Endothelial cell of umbilical vein (primary cell): Measurements from ENCODE around the gene SMIM38. TPM values are rescaled to one million over a fixed set of nuclear protein-coding genes. Genes with fewer than 3 reads are reported as not detected.

Source experiments
- BruUV-seq: library from RNA; stranded (reverse); fragments of 400-500 nt; replicated peaks from 2 replicates; lab custom pipeline; 2021; lab: Mats Ljungman, UMichigan
- CTCF ChIA-PET: fragments of 300-600, 350-600 bp; sonication (Branson Sonifier 250); formaldehyde crosslinking; loops from one replicate; lab custom pipeline; 2021; ENCODE audit warnings: antibody characterized with exemption, inconsistent platforms; lab: Charles Lee
- POLR2A ChIA-PET: fragments of 300-600, 350-600 bp; sonication (Branson Sonifier 250); formaldehyde crosslinking; loops from one replicate; lab custom pipeline; 2021; ENCODE audit warnings: antibody characterized with exemption, inconsistent platforms; lab: Charles Lee
- DNase-seq: peaks from one replicate; pipeline ENCODE4 v3.0.0-alpha.2; 2011; ENCODE audit warnings: low read depth, low spot score
- FAIRE-seq: peaks from 2 replicates; lab custom pipeline; 2011; peaks lifted over from hg19 to GRCh38; lab: Jason Lieb, UNC
- H2AFZ ChIP-seq: 2 replicates; pipeline ENCODE4 v1.6.0; 2012; ENCODE audit warnings: low read depth, low read length, control low read depth, inconsistent platforms
- H3K27ac ChIP-seq: 2 replicates; pipeline ENCODE4 v1.5.1; 2011; ENCODE audit warnings: low read depth, mild to moderate bottlenecking, control low read depth, low read length, moderate library complexity; ENCODE audit not compliant: insufficient read depth
- H3K27me3 ChIP-seq, 2 experiments: 2 replicates each; pipeline versions ENCODE4 v1.6.0 to v1.6.1; 2011; ENCODE audit warnings: low read length in 2 of 2, mixed read lengths in 1 of 2; ENCODE audit not compliant: control insufficient read depth in 2 of 2, insufficient read depth in 2 of 2
- H3K36me3 ChIP-seq, 2 experiments: 2 replicates in 1 of 2; 3 replicates in 1 of 2; pipeline ENCODE4 v1.5.1; 2011; ENCODE audit warnings: low read length in 2 of 2, mild to moderate bottlenecking in 1 of 2, moderate library complexity in 1 of 2; ENCODE audit not compliant: control insufficient read depth in 2 of 2, insufficient read depth in 2 of 2; ENCODE audit errors: extremely low read depth in 1 of 2
- H3K4me1 ChIP-seq: 3 replicates; pipeline ENCODE4 v1.5.1; 2011; ENCODE audit warnings: mild to moderate bottlenecking, low read length; ENCODE audit not compliant: control insufficient read depth, insufficient read depth; ENCODE audit errors: extremely low read depth
- H3K4me2 ChIP-seq: 2 replicates; pipeline ENCODE4 v1.6.1; 2011; ENCODE audit warnings: low read length, control low read depth, mixed read lengths; ENCODE audit not compliant: insufficient read depth
- H3K4me3 ChIP-seq, 3 experiments: fragments of 200-600 bp in 1 of 3; sonication (generic), shearing (Covaris generic) in 1 of 3; replicated peaks in 1 of 3; 2 replicates each; pipeline ENCODE4 v1.5.1; 2011 to 2016; ENCODE audit warnings: control low read depth in 3 of 3, low read length in 3 of 3, mild to moderate bottlenecking in 2 of 3, inconsistent platforms in 1 of 3, low read depth in 1 of 3, moderate library complexity in 1 of 3; ENCODE audit not compliant: insufficient read depth in 1 of 3
- H3K79me2 ChIP-seq: 2 replicates; pipeline ENCODE4 v1.6.0; 2012; ENCODE audit warnings: low read length, inconsistent platforms; ENCODE audit not compliant: control insufficient read depth, insufficient read depth
- H3K9ac ChIP-seq: replicated peaks from 2 replicates; pipeline ENCODE3; 2011; ENCODE audit warnings: low read length, control low read depth; ENCODE audit not compliant: insufficient read depth; ENCODE audit errors: extremely low read depth
- H3K9me1 ChIP-seq: replicated peaks from 3 replicates; pipeline ENCODE4 v1.6.0; 2011; ENCODE audit warnings: mild to moderate bottlenecking, low read length; ENCODE audit not compliant: control insufficient read depth, insufficient read depth; ENCODE audit errors: extremely low read depth
- H3K9me3 ChIP-seq: replicated peaks from 2 replicates; pipeline ENCODE4 v1.5.1; 2012; ENCODE audit warnings: low read length, inconsistent platforms; ENCODE audit not compliant: control insufficient read depth, insufficient read depth
- H4K20me1 ChIP-seq: replicated peaks from 2 replicates; pipeline ENCODE3; 2011; ENCODE audit warnings: mild to moderate bottlenecking, low read length; ENCODE audit not compliant: control insufficient read depth, insufficient read depth; ENCODE audit errors: extremely low read depth
- CTCF ChIP-seq, 2 donors: IDR thresholded peaks; 1 replicate in 1 of 2; 2 replicates in 1 of 2; pipeline ENCODE4 v1.5.1; 2011; ENCODE audit warnings: low read length in 2 of 2, mild to moderate bottlenecking in 2 of 2, moderate library complexity in 2 of 2, control low read depth in 1 of 2, inconsistent platforms in 1 of 2, low read depth in 1 of 2; ENCODE audit not compliant: insufficient read depth in 1 of 2; ENCODE audit errors: extremely low read depth in 1 of 2
- EZH2 ChIP-seq: IDR thresholded peaks from 2 replicates; pipeline ENCODE4 v1.6.1; 2012; ENCODE audit warnings: borderline replicate concordance, low read depth, mild to moderate bottlenecking, moderate library complexity, low read length, inconsistent platforms; ENCODE audit not compliant: severe bottlenecking
- FOS ChIP-seq: IDR thresholded peaks from 2 replicates; pipeline ENCODE4 v1.6.1; 2011; ENCODE audit warnings: mild to moderate bottlenecking, low read length, moderate library complexity, borderline replicate concordance; ENCODE audit not compliant: insufficient read depth
- GATA2 ChIP-seq: IDR thresholded peaks from 2 replicates; pipeline ENCODE4 v1.7.0; 2011; ENCODE audit warnings: low read depth, mild to moderate bottlenecking, moderate library complexity, mixed read lengths, low read length; ENCODE audit not compliant: insufficient read length, insufficient read depth
- JUN ChIP-seq: IDR thresholded peaks from 2 replicates; pipeline ENCODE4 v1.6.1; 2011; ENCODE audit warnings: borderline replicate concordance, low read depth; ENCODE audit not compliant: insufficient read length, insufficient read depth
- MAX ChIP-seq: IDR thresholded peaks from 2 replicates; pipeline ENCODE4 v1.6.1; 2011; ENCODE audit not compliant: insufficient read depth, insufficient read length
- MYC ChIP-seq: IDR thresholded peaks from one replicate; pipeline ENCODE4 v1.6.1; 2011; ENCODE audit warnings: mild to moderate bottlenecking, low read depth, low read length
- POLR2A ChIP-seq: IDR thresholded peaks from 2 replicates; pipeline ENCODE4 v1.6.1; 2012; ENCODE audit warnings: low read depth, mild to moderate bottlenecking, control low read depth, low read length
- POLR2AphosphoS5 ChIP-seq: IDR thresholded peaks from 2 replicates; pipeline ENCODE4 v1.6.1; 2012; ENCODE audit warnings: low read depth, mild to moderate bottlenecking, control low read depth, low read length, moderate library complexity; ENCODE audit not compliant: insufficient read depth
- dilution Hi-C: fragments of 300-500 bp; cut with MboI; formaldehyde crosslinking; loops from one replicate; pipeline ENCODE4 v1.15.0; 2019; ENCODE audit warnings: low sequenced_read_pairs; ENCODE audit not compliant: extremely low pct_ligation_motif_present
- intact Hi-C: fragments of 100-400 bp; cut with micrococcal nuclease; formaldehyde crosslinking; loops from one replicate; pipeline ENCODE4 v1.10.0; 2022
- polyA plus RNA-seq, 4 experiments: library from polyadenylated mRNA; depleted of rRNA in 3 of 4; stranded (reverse) in 3 of 4; unstranded in 1 of 4; fragments of >200 nt; gene quantifications; 2 replicates each; pipeline versions ENCODE4 v1.2.1 to v1.2.3, GENCODE V29; 2011 to 2012; ENCODE audit warnings: missing spikeins in 1 of 4
- total RNA-seq: library from RNA; stranded (reverse); gene quantifications from 2 replicates; pipeline ENCODE4 v1.2.3, GENCODE V29; 2021

Gene SMIM38
- total and polyA plus RNA-seq, 2 donors (not counting 3 experiments of a cell fraction or from before 2014, with no cell fraction given), result 0.03 TPM; not detected in 1

DNA sequence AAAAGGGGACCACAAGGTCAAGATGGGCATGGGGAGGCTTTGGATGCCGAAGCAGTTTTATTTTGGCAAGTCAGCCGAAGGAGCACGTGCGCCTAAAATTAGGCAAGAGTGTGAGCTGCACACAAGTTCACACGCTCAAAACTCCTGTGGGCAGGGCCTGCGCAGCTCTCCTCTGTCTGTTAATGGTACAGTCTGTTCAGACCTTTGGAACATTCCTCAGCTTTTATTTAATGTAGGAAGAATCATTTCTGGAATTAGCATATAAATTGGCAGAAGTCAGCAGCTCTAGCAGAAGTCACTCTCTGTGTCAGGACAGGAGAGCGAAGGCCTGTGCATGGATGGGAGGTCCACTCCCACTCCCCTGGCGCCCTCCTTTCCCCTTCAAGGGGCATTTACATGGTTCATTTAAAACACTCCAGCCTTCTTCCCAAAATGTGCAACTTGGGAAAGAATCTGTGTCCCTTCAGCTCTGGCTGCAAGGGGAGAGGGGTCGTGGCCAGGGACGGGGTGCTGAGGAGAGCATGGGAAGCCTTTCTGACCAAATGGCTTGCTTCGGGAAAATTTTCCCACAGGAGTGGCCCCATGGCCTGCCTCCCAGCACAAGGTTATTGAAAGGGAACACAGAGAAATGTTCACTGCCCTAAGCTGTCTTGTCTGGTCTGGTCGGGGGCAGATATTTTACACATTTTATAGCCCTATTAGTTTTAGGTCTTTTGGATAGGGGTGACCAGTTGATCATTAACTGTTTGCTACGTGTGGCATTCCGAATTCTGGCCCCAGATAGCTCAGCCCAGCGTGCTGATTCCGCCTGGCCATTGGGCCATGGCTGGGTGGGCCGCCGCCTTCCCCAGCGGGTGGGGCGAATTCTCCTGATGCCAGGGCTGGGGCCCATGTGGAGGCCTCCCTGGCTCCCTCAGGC is 43.9 kb upstream of the SMIM38 start:
- Histone ChIP-seq H3K4me3 (no peak overlapping the region), H2AFZ (no peak overlapping the region), H3K9me3 (no peaks in the 10 kb centered on the region), H3K27ac (no peak overlapping the region), H3K4me2 (no peak overlapping the region), H3K9ac (no peak overlapping the region), H4K20me1 (no peaks in the 10 kb centered on the region), H3K36me3 (no peaks in the 10 kb centered on the region), H3K79me2 (no peaks in the 10 kb centered on the region), H3K27me3 (peaks cover 0 to 9% of the 10 kb centered on the region in 2 experiments), H3K4me1 (no peaks in the 10 kb centered on the region), H3K9me1 (no peaks in the 10 kb centered on the region)
- CTCF ChIA-PET, result interaction anchor here (0.8 to 1.8 kb wide), 4 partner anchors 10 to 558 kb away, joined by 3 to 6 read pairs (median 4); no protein-coding TSS in a partner anchor
- POLR2A ChIA-PET, result no interaction called here
- dilution Hi-C loops (loop anchor here (25.0 kb wide), 1 partner anchor 550 kb away; no protein-coding TSS in a partner anchor), intact Hi-C loops (no loop called here)
- DNase-seq (no peak), FAIRE-seq (no peak)
- TF ChIP-seq POLR2AphosphoS5, result no peak
- no peak for TF ChIP-seq FOS
- TF ChIP-seq MAX, result no peak
- no peak for TF ChIP-seq MYC
- TF ChIP-seq CTCF (IDR thresholded peaks at IDR 0.05; ENCODE audit: extremely low read depth in 1 of 2, insufficient read depth in 1 of 2, low read depth in 1 of 2, low read length in 2 of 2), result no peak
- no peak for TF ChIP-seq EZH2
- no peak for TF ChIP-seq POLR2A
- no peak for TF ChIP-seq JUN
- TF ChIP-seq GATA2, result no peak
- no TSS peak for BruUV-seq
